Endothelial cell of umbilical vein (primary cell): ENCODE measurements around the gene CNBD2. TPM values are rescaled to one million over a fixed set of nuclear protein-coding genes. Genes with fewer than 3 reads are reported as not detected.

Experiments
- BruUV-seq: library from RNA; stranded (reverse); fragments of 400-500 nt; replicated peaks from 2 replicates; lab custom pipeline; 2021; lab: Mats Ljungman, UMichigan
- CTCF ChIA-PET: fragments of 300-600, 350-600 bp; sonication (Branson Sonifier 250); formaldehyde crosslinking; loops from one replicate; lab custom pipeline; 2021; ENCODE audit warnings: antibody characterized with exemption, inconsistent platforms; lab: Charles Lee
- POLR2A ChIA-PET: fragments of 300-600, 350-600 bp; sonication (Branson Sonifier 250); formaldehyde crosslinking; loops from one replicate; lab custom pipeline; 2021; ENCODE audit warnings: antibody characterized with exemption, inconsistent platforms; lab: Charles Lee
- DNase-seq: peaks from one replicate; pipeline ENCODE4 v3.0.0-alpha.2; 2011; ENCODE audit warnings: low read depth, low spot score
- FAIRE-seq: peaks from 2 replicates; lab custom pipeline; 2011; peaks lifted over from hg19 to GRCh38; lab: Jason Lieb, UNC
- H2AFZ ChIP-seq: 2 replicates; pipeline ENCODE4 v1.6.0; 2012; ENCODE audit warnings: low read depth, low read length, control low read depth, inconsistent platforms
- H3K27ac ChIP-seq: 2 replicates; pipeline ENCODE4 v1.5.1; 2011; ENCODE audit warnings: low read depth, mild to moderate bottlenecking, control low read depth, low read length, moderate library complexity; ENCODE audit not compliant: insufficient read depth
- H3K27me3 ChIP-seq, 2 experiments: 2 replicates each; pipeline versions ENCODE4 v1.6.0 to v1.6.1; 2011; ENCODE audit warnings: low read length in 2 of 2, mixed read lengths in 1 of 2; ENCODE audit not compliant: control insufficient read depth in 2 of 2, insufficient read depth in 2 of 2
- H3K36me3 ChIP-seq, 2 experiments: 2 replicates in 1 of 2; 3 replicates in 1 of 2; pipeline ENCODE4 v1.5.1; 2011; ENCODE audit warnings: low read length in 2 of 2, mild to moderate bottlenecking in 1 of 2, moderate library complexity in 1 of 2; ENCODE audit not compliant: control insufficient read depth in 2 of 2, insufficient read depth in 2 of 2; ENCODE audit errors: extremely low read depth in 1 of 2
- H3K4me1 ChIP-seq: 3 replicates; pipeline ENCODE4 v1.5.1; 2011; ENCODE audit warnings: mild to moderate bottlenecking, low read length; ENCODE audit not compliant: control insufficient read depth, insufficient read depth; ENCODE audit errors: extremely low read depth
- H3K4me2 ChIP-seq: 2 replicates; pipeline ENCODE4 v1.6.1; 2011; ENCODE audit warnings: low read length, control low read depth, mixed read lengths; ENCODE audit not compliant: insufficient read depth
- H3K4me3 ChIP-seq, 3 experiments: fragments of 200-600 bp in 1 of 3; sonication (generic), shearing (Covaris generic) in 1 of 3; replicated peaks in 1 of 3; 2 replicates each; pipeline ENCODE4 v1.5.1; 2011 to 2016; ENCODE audit warnings: control low read depth in 3 of 3, low read length in 3 of 3, mild to moderate bottlenecking in 2 of 3, inconsistent platforms in 1 of 3, low read depth in 1 of 3, moderate library complexity in 1 of 3; ENCODE audit not compliant: insufficient read depth in 1 of 3
- H3K79me2 ChIP-seq: 2 replicates; pipeline ENCODE4 v1.6.0; 2012; ENCODE audit warnings: low read length, inconsistent platforms; ENCODE audit not compliant: control insufficient read depth, insufficient read depth
- H3K9ac ChIP-seq: replicated peaks from 2 replicates; pipeline ENCODE3; 2011; ENCODE audit warnings: low read length, control low read depth; ENCODE audit not compliant: insufficient read depth; ENCODE audit errors: extremely low read depth
- H3K9me1 ChIP-seq: replicated peaks from 3 replicates; pipeline ENCODE4 v1.6.0; 2011; ENCODE audit warnings: mild to moderate bottlenecking, low read length; ENCODE audit not compliant: control insufficient read depth, insufficient read depth; ENCODE audit errors: extremely low read depth
- H3K9me3 ChIP-seq: replicated peaks from 2 replicates; pipeline ENCODE4 v1.5.1; 2012; ENCODE audit warnings: low read length, inconsistent platforms; ENCODE audit not compliant: control insufficient read depth, insufficient read depth
- H4K20me1 ChIP-seq: replicated peaks from 2 replicates; pipeline ENCODE3; 2011; ENCODE audit warnings: mild to moderate bottlenecking, low read length; ENCODE audit not compliant: control insufficient read depth, insufficient read depth; ENCODE audit errors: extremely low read depth
- CTCF ChIP-seq, 2 donors: IDR thresholded peaks; 1 replicate in 1 of 2; 2 replicates in 1 of 2; pipeline ENCODE4 v1.5.1; 2011; ENCODE audit warnings: low read length in 2 of 2, mild to moderate bottlenecking in 2 of 2, moderate library complexity in 2 of 2, control low read depth in 1 of 2, inconsistent platforms in 1 of 2, low read depth in 1 of 2; ENCODE audit not compliant: insufficient read depth in 1 of 2; ENCODE audit errors: extremely low read depth in 1 of 2
- EZH2 ChIP-seq: IDR thresholded peaks from 2 replicates; pipeline ENCODE4 v1.6.1; 2012; ENCODE audit warnings: borderline replicate concordance, low read depth, mild to moderate bottlenecking, moderate library complexity, low read length, inconsistent platforms; ENCODE audit not compliant: severe bottlenecking
- FOS ChIP-seq: IDR thresholded peaks from 2 replicates; pipeline ENCODE4 v1.6.1; 2011; ENCODE audit warnings: mild to moderate bottlenecking, low read length, moderate library complexity, borderline replicate concordance; ENCODE audit not compliant: insufficient read depth
- GATA2 ChIP-seq: IDR thresholded peaks from 2 replicates; pipeline ENCODE4 v1.7.0; 2011; ENCODE audit warnings: low read depth, mild to moderate bottlenecking, moderate library complexity, mixed read lengths, low read length; ENCODE audit not compliant: insufficient read length, insufficient read depth
- JUN ChIP-seq: IDR thresholded peaks from 2 replicates; pipeline ENCODE4 v1.6.1; 2011; ENCODE audit warnings: borderline replicate concordance, low read depth; ENCODE audit not compliant: insufficient read length, insufficient read depth
- MAX ChIP-seq: IDR thresholded peaks from 2 replicates; pipeline ENCODE4 v1.6.1; 2011; ENCODE audit not compliant: insufficient read depth, insufficient read length
- MYC ChIP-seq: IDR thresholded peaks from one replicate; pipeline ENCODE4 v1.6.1; 2011; ENCODE audit warnings: mild to moderate bottlenecking, low read depth, low read length
- POLR2A ChIP-seq: IDR thresholded peaks from 2 replicates; pipeline ENCODE4 v1.6.1; 2012; ENCODE audit warnings: low read depth, mild to moderate bottlenecking, control low read depth, low read length
- POLR2AphosphoS5 ChIP-seq: IDR thresholded peaks from 2 replicates; pipeline ENCODE4 v1.6.1; 2012; ENCODE audit warnings: low read depth, mild to moderate bottlenecking, control low read depth, low read length, moderate library complexity; ENCODE audit not compliant: insufficient read depth
- dilution Hi-C: fragments of 300-500 bp; cut with MboI; formaldehyde crosslinking; loops from one replicate; pipeline ENCODE4 v1.15.0; 2019; ENCODE audit warnings: low sequenced_read_pairs; ENCODE audit not compliant: extremely low pct_ligation_motif_present
- intact Hi-C: fragments of 100-400 bp; cut with micrococcal nuclease; formaldehyde crosslinking; loops from one replicate; pipeline ENCODE4 v1.10.0; 2022
- polyA plus RNA-seq, 4 experiments: library from polyadenylated mRNA; depleted of rRNA in 3 of 4; stranded (reverse) in 3 of 4; unstranded in 1 of 4; fragments of >200 nt; gene quantifications; 2 replicates each; pipeline versions ENCODE4 v1.2.1 to v1.2.3, GENCODE V29; 2011 to 2012; ENCODE audit warnings: missing spikeins in 1 of 4
- total RNA-seq: library from RNA; stranded (reverse); gene quantifications from 2 replicates; pipeline ENCODE4 v1.2.3, GENCODE V29; 2021

Gene CNBD2
- total and polyA plus RNA-seq, 2 donors (not counting 3 experiments of a cell fraction or from before 2014, with no cell fraction given) = 4.9 to 7.5 TPM

- no peaks in the 10 kb centered on the region for H3K4me1 ChIP-seq
- H3K9me3 ChIP-seq = no peaks in the 10 kb centered on the region
- no peak overlapping the region for H3K4me3 ChIP-seq
- ChIA-PET CTCF (interaction anchor here (0.6 to 2.1 kb wide), 4 partner anchors 13 to 166 kb away, joined by 3 to 7 read pairs (median 4); partner anchors contain the start of gene SCAND1), POLR2A (interaction anchor here (0.6 kb wide), 1 partner anchor 380 kb away, joined by 5 read pairs; no protein-coding TSS in a partner anchor)
- intact Hi-C loops = no loop called here
- H3K9ac ChIP-seq = no peak overlapping the region
- TF ChIP-seq MYC (no peak), JUN (no peak), CTCF (IDR thresholded peaks at IDR 0.05; ENCODE audit: extremely low read depth in 1 of 2, insufficient read depth in 1 of 2, low read depth in 1 of 2, low read length in 2 of 2) (no peak), POLR2AphosphoS5 (no peak), MAX (no peak), FOS (no peak), GATA2 (no peak), EZH2 (no peak), POLR2A (no peak)
- no peak overlapping the region for H3K4me2 ChIP-seq
- no peaks in the 10 kb centered on the region for H4K20me1 ChIP-seq
- dilution Hi-C loops = no loop called here
- no peak for DNase-seq
- no peak for FAIRE-seq
- H3K27ac ChIP-seq = no peak overlapping the region
- no TSS peak for BruUV-seq
- H3K36me3 ChIP-seq = no peaks in the 10 kb centered on the region
- H3K27me3 ChIP-seq = peaks cover 2 to 3% of the 10 kb centered on the region in 2 experiments
- no peaks in the 10 kb centered on the region for H3K79me2 ChIP-seq
- no peaks in the 10 kb centered on the region for H3K9me1 ChIP-seq
- no peak overlapping the region for H2AFZ ChIP-seq
Measured at GRCh38 chr20:35972462-35972861, 4.1 kb downstream of the CNBD2 start.
